Right lobe of liver (tissue), 4 donors: ENCODE data around the gene NUBPL.

ENCODE experiments used
- CTCF ChIP-seq, 4 donors: fragments of 200-600 bp in 3 of 4; fragments of 450-650 bp in 1 of 4; IDR thresholded peaks; one replicate each; pipeline versions ENCODE4 v1.5.1 to v1.8.0; 2016 to 2022; ENCODE audit warnings: antibody characterized with exemption in 4 of 4, mild to moderate bottlenecking in 2 of 4
- POLR2A ChIP-seq: fragments of 450-650 bp; IDR thresholded peaks from one replicate; pipeline ENCODE4 v1.6.1; 2017; ENCODE audit warnings: antibody characterized with exemption, mild to moderate bottlenecking
- donor health status: DM: no; HTN: no; CAD: no.
- donor health status: DM: no; HTN: no; CAD: no.
- donor health status: DM: no; HTN: yes; CAD: no.

- no peak for TF ChIP-seq CTCF (IDR thresholded peaks at IDR 0.05)
- TF ChIP-seq POLR2A: no peak
Observed at GRCh38 chr14:31544816-31545215, 16.4 kb upstream of the NUBPL start.
